ENCODE results near the gene PRSS50.
"Not testable (repeated sequence)": the region's sequence is repeated elsewhere in the genome, so short reads cannot be mapped to it uniquely, and the experiment has no call there.

The PRSS50 gene

GRCh38 chr3:46750555-46751038, 32.9 kb upstream of the PRSS50 start:
- DNase-seq (ENCODE audit: low read depth): no peak
- H3K4me3 ChIP-seq (ENCODE audit: low read depth, low read length): no peak overlapping the region
- TF ChIP-seq, protein P1, sequence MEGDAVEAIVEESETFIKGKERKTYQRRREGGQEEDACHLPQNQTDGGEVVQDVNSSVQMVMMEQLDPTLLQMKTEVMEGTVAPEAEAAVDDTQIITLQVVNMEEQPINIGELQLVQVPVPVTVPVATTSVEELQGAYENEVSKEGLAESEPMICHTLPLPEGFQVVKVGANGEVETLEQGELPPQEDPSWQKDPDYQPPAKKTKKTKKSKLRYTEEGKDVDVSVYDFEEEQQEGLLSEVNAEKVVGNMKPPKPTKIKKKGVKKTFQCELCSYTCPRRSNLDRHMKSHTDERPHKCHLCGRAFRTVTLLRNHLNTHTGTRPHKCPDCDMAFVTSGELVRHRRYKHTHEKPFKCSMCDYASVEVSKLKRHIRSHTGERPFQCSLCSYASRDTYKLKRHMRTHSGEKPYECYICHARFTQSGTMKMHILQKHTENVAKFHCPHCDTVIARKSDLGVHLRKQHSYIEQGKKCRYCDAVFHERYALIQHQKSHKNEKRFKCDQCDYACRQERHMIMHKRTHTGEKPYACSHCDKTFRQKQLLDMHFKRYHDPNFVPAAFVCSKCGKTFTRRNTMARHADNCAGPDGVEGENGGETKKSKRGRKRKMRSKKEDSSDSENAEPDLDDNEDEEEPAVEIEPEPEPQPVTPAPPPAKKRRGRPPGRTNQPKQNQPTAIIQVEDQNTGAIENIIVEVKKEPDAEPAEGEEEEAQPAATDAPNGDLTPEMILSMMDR (IDR thresholded peaks at IDR 0.05; ENCODE audit: low read depth, low read length, missing control alignments): no peak

DNA sequence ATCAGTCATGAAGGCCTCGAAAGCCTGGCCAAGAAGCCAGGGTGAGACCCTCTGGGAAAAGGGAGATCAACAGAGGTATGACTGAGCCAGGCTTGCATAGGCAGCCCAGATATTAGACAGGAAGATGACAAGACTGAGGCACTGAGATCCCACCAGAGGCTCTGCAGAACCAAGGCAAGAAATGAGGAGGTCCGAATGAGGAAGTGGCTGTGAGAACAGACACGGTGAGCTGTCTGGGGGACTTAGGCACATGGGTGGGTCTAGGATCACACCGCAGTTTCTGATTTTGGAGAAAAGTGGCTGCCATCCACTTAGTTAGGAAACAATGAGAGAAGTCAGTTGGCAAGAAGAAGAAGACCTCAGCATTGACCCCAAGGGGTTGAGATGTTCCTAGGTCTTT, 31.5 kb upstream of the PRSS50 start:
- DNase-seq (ENCODE audit: low read depth): no peak

DNA sequence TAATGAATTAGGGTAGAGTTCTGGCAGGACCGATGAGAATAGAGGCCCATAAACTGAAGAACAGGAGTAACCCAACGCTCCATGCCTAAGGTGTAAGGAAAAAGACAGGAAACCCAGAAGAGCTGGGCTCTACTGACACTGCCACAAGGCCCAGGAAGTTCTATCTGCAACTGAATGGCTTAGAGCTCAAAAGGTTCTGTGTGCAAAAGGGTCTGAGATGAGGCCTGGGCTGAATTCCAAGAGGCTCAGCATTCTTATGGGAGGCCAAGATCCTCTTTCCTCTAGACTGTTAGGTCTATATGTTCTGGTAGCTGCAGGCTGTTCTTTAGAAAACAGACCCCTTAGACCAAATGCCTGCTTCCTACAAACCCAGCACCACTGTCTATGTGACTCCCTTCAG, 30.5 kb upstream of the PRSS50 start:
- TF ChIP-seq, protein P1 (IDR thresholded peaks at IDR 0.05; ENCODE audit: low read depth, low read length, missing control alignments): no peak
- H3K4me3 ChIP-seq (ENCODE audit: low read depth, low read length): no peak overlapping the region
- no peak for DNase-seq (ENCODE audit: low read depth)

More for the DNA sequence above, 31.5 kb upstream of the PRSS50 start:
- no peak overlapping the region for H3K4me3 ChIP-seq (ENCODE audit: low read depth, low read length)
- TF ChIP-seq, protein P1 (IDR thresholded peaks at IDR 0.05; ENCODE audit: low read depth, low read length, missing control alignments): no peak

GRCh38 chr3:46746711-46747110, 29.0 kb upstream of the PRSS50 start:
- TF ChIP-seq, protein P1 (IDR thresholded peaks at IDR 0.05; ENCODE audit: low read depth, low read length, missing control alignments): no peak
- no peak overlapping the region for H3K4me3 ChIP-seq (ENCODE audit: low read depth, low read length)
- DNase-seq (ENCODE audit: low read depth): no peak

- no peak overlapping the region for H3K4me3 ChIP-seq (ENCODE audit: low read depth, low read length)
- DNase-seq (ENCODE audit: low read depth): no peak
- TF ChIP-seq, protein P1 (IDR thresholded peaks at IDR 0.05; ENCODE audit: low read depth, low read length, missing control alignments): no peak
Measured at GRCh38 chr3:46742992-46743585, 25.4 kb upstream of the PRSS50 start.

DNA sequence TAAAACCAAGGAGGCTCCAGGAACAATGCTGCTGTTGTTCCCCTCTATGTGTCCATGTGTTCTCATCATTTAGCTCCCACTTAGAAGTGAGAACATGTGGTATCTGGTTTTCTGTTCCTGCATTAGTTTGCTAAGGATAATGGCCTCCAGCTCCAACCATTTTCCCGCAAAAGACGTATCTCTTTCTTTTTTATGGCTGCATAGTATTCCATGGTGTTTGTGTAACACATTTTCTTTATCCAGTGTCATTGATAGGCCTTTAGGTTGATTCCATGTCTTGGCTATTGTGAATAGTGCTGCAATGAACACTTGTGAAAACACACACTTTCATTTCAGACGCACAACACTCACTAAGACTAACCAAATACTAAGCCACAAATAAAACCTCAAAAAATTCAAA, 21.9 kb upstream of the PRSS50 start:
- DNase-seq (ENCODE audit: low read depth): not testable (repeated sequence)

DNA sequence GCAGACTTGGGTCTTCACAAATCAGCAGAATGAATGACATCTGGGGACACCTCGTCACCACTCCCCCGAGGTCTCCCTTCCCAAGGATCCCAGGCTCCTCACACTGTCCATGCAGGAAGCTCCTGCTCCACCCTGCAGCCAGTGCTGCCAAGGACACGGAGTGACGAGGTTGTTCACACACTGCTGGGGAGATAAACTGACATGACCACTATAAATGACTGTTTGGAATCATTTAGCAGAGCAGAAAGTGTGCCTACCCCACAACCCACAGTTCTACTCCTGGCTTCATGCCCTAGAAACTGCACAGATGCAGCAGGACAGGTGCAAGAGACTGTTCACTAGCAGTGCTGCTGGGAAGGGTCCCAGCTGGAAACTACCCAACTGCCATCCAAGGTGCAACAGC, 19.7 kb upstream of the PRSS50 start:
- H3K4me3 ChIP-seq (ENCODE audit: low read depth, low read length): no peak overlapping the region
- no peak for DNase-seq (ENCODE audit: low read depth)
- TF ChIP-seq, protein P1 (IDR thresholded peaks at IDR 0.05; ENCODE audit: low read depth, low read length, missing control alignments): no peak

More for the DNA sequence above, 21.9 kb upstream of the PRSS50 start:
- not testable (repeated sequence) for H3K4me3 ChIP-seq (ENCODE audit: low read depth, low read length)

All from GM12864 (cell line).